Measurements from ENCODE around the gene EMX1.

- no peak for TF ChIP-seq CTCF (IDR thresholded peaks at IDR 0.05)
- TF ChIP-seq POLR2A (IDR thresholded peaks at IDR 0.05): no peak
Observed at GRCh38 chr2:72973566-72974435, 56.5 kb downstream of the EMX1 start.

Measured in lower leg skin (tissue), 3 donors.